Panc1 (cell line): ENCODE results near the gene XYLT1.

ENCODE experiments used
- POLR2AphosphoS5 ChIP-seq: IDR thresholded peaks from 2 replicates; pipeline ENCODE4 v1.6.1; 2012; ENCODE audit warnings: mild to moderate bottlenecking, low read depth, low read length, moderate library complexity
- REST ChIP-seq, 2 experiments: IDR thresholded peaks; 2 replicates each; pipeline ENCODE4 v1.6.1; 2011 to 2012; ENCODE audit warnings: low read depth in 2 of 2, control low read depth in 1 of 2, low read length in 1 of 2, mild to moderate bottlenecking in 1 of 2, moderate library complexity in 1 of 2; ENCODE audit not compliant: insufficient read depth in 1 of 2
- TCF7L2 ChIP-seq: IDR thresholded peaks from 2 replicates; pipeline ENCODE4 v1.6.1; 2011; ENCODE audit warnings: mild to moderate bottlenecking, low read depth, low read length, inconsistent platforms
- TF ChIP-seq, protein P1 (sequence below): fragments of 450-650 bp; IDR thresholded peaks from 2 replicates; pipeline ENCODE4 v1.5.1; 2017; ENCODE audit warnings: mild to moderate bottlenecking

DNA sequence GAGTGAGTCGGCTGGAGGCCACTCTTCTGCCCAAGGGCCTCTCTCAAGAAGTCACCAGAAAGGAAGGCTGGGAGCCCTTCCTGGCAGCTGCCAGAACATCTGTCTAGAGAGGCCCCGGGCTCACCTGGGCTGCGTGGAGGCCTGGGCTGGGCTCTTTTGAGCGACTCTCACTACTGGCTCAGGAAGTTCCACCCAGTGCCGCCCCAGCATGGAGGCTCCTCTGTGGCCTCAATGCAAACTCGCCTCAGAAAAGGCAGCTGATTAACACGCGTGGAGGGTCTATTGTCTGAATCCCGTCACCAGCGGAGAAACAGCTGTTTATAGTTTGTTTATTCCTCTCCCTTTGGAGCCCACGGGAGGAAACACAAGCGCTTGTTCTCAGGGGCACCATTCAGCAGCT, 25.3 kb downstream of the XYLT1 start:
- TF ChIP-seq TCF7L2 (no peak), POLR2AphosphoS5 (no peak), REST (IDR thresholded peaks at IDR 0.05; ENCODE audit: insufficient read depth in 1 of 2, low read depth in 2 of 2, low read length in 1 of 2) (no peak)
- TF ChIP-seq, protein P1, sequence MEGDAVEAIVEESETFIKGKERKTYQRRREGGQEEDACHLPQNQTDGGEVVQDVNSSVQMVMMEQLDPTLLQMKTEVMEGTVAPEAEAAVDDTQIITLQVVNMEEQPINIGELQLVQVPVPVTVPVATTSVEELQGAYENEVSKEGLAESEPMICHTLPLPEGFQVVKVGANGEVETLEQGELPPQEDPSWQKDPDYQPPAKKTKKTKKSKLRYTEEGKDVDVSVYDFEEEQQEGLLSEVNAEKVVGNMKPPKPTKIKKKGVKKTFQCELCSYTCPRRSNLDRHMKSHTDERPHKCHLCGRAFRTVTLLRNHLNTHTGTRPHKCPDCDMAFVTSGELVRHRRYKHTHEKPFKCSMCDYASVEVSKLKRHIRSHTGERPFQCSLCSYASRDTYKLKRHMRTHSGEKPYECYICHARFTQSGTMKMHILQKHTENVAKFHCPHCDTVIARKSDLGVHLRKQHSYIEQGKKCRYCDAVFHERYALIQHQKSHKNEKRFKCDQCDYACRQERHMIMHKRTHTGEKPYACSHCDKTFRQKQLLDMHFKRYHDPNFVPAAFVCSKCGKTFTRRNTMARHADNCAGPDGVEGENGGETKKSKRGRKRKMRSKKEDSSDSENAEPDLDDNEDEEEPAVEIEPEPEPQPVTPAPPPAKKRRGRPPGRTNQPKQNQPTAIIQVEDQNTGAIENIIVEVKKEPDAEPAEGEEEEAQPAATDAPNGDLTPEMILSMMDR, result no peak
